ENCODE data around the gene SRGAP1. TPM values are rescaled to one million over a fixed set of nuclear protein-coding genes. Genes with fewer than 3 reads are reported as not detected.

SRGAP1 gene
- polyA plus RNA-seq, 1 donor (not counting 4 experiments of a cell fraction or from before 2014, with no cell fraction given): 4.5 TPM

DNA sequence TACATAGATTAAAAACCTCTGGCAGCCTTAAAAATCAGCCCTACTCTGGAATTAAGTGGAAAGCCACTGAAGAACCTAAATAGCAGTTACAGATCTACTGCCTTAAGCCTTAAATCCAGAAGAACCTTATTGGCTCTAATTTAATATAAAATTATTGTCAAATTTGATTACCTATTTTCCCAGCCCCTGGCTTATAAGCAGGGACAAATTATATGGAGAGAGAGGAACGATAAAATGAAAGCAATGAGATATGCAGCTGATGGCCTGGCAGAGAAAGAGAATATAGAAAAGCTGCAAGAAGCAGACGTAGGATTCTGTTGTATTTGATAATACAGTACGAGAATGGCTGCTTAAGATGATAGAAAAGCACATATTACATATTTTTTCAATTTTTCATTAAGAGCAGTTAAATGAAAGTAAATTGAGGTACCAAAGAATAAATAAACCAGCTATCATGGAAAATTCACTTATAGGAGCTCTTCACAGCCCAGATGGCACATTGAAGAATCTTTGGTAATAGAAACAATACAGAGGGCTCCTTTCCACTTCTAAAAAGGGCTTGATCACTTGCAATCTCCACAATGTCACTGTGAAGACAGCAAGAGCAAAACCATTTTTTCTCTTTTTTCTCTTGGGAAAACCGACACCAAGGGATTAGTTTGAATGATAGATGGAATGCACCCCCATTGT is 248.2 kb downstream of the SRGAP1 start:
- H3K79me2 ChIP-seq (ENCODE audit: control insufficient read depth, insufficient read depth, low read length): no peaks in the 10 kb centered on the region
- H3K27ac ChIP-seq (ENCODE audit: control insufficient read depth, insufficient read depth, low read length): no peak overlapping the region
- peaks cover 23% of the 10 kb centered on the region for H3K4me1 ChIP-seq (ENCODE audit: control insufficient read depth, extremely low read depth, insufficient read depth, low read length)
- peaks cover 3 to 12% of the 10 kb centered on the region in 2 experiments for H3K36me3 ChIP-seq (ENCODE audit: control insufficient read depth in 2 of 2, extremely low read depth in 1 of 2, insufficient read depth in 2 of 2, low read length in 2 of 2)
- DNase-seq (ENCODE audit: low read depth, low spot score) (no peak), FAIRE-seq (no peak)
- H3K4me3 ChIP-seq (ENCODE audit: control insufficient read depth in 2 of 3, extremely low read depth in 1 of 3, insufficient read depth in 2 of 3, low read depth in 1 of 3, low read length in 3 of 3): no peak overlapping the region
- no peaks in the 10 kb centered on the region for H4K20me1 ChIP-seq (ENCODE audit: control insufficient read depth, extremely low read depth, insufficient read depth, low read length)
- no peak overlapping the region for H3K9ac ChIP-seq (ENCODE audit: control insufficient read depth, extremely low read depth, insufficient read depth, low read length)
- H3K27me3 ChIP-seq (ENCODE audit: control insufficient read depth, extremely low read depth, insufficient read depth, low read length): no peaks in the 10 kb centered on the region
- no peaks in the 10 kb centered on the region for H3K9me3 ChIP-seq (ENCODE audit: control insufficient read depth, low read depth, low read length)
- no peaks in the 10 kb centered on the region for H3K9me1 ChIP-seq (ENCODE audit: control insufficient read depth, extremely low read depth, insufficient read depth, low read length)
- dilution Hi-C loops (cut with MboI; ENCODE audit: extremely low pct_ligation_motif_present, low sequenced_read_pairs): no loop called here
- TF ChIP-seq CTCF (optimal IDR thresholded peaks at IDR 0.05 in 1 of 3, IDR thresholded peaks at IDR 0.05 in 1 of 3, conservative IDR thresholded peaks at IDR 0.05 in 1 of 3; ENCODE audit: extremely low read depth in 1 of 3, insufficient read depth in 2 of 3, low read length in 3 of 3): no peak
- no peak for TF ChIP-seq EZH2 (IDR thresholded peaks at IDR 0.05; ENCODE audit: low read length)
- H2AFZ ChIP-seq (ENCODE audit: control insufficient read depth, low read length): no peak overlapping the region
- H3K4me2 ChIP-seq (ENCODE audit: control insufficient read depth, extremely low read depth, insufficient read depth, low read depth, low read length): no peak overlapping the region

DNA sequence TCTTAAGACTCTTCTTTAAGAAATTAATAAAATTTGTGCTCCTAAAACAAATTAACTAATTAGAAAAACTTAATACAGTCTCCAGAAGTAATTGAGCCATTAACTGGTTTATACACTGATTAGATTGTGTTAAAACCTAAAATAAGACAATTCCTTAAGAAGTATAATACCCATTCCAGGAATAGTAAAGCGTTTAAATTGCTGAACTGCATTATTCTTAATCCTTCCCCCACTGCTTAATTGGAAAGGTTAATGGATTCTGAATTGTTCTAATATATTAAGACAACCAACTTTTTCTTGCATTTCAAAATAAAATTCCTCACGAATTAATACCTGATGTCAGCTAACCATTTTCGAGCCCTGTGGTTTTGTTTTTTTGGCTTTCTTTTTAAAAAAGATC is 249.2 kb downstream of the SRGAP1 start:
- no peak overlapping the region for H3K9ac ChIP-seq (ENCODE audit: control insufficient read depth, extremely low read depth, insufficient read depth, low read length)
- no peak for FAIRE-seq
- no peaks in the 10 kb centered on the region for H3K27me3 ChIP-seq (ENCODE audit: control insufficient read depth, extremely low read depth, insufficient read depth, low read length)
- H3K4me2 ChIP-seq (ENCODE audit: control insufficient read depth, extremely low read depth, insufficient read depth, low read depth, low read length): no peak overlapping the region
- no peaks in the 10 kb centered on the region for H4K20me1 ChIP-seq (ENCODE audit: control insufficient read depth, extremely low read depth, insufficient read depth, low read length)
- no peak for DNase-seq (ENCODE audit: low read depth, low spot score)
- H3K27ac ChIP-seq (ENCODE audit: control insufficient read depth, insufficient read depth, low read length): no peak overlapping the region
- no peaks in the 10 kb centered on the region for H3K79me2 ChIP-seq (ENCODE audit: control insufficient read depth, insufficient read depth, low read length)
- H3K9me3 ChIP-seq (ENCODE audit: control insufficient read depth, low read depth, low read length): no peaks in the 10 kb centered on the region
- no peak overlapping the region for H2AFZ ChIP-seq (ENCODE audit: control insufficient read depth, low read length)
- H3K9me1 ChIP-seq (ENCODE audit: control insufficient read depth, extremely low read depth, insufficient read depth, low read length): no peaks in the 10 kb centered on the region
- no peak overlapping the region for H3K4me3 ChIP-seq (ENCODE audit: control insufficient read depth in 2 of 3, extremely low read depth in 1 of 3, insufficient read depth in 2 of 3, low read depth in 1 of 3, low read length in 3 of 3)
- peaks cover 12% of the 10 kb centered on the region for H3K4me1 ChIP-seq (ENCODE audit: control insufficient read depth, extremely low read depth, insufficient read depth, low read length)
- H3K36me3 ChIP-seq (ENCODE audit: control insufficient read depth in 2 of 2, extremely low read depth in 1 of 2, insufficient read depth in 2 of 2, low read length in 2 of 2): peaks cover 3 to 14% of the 10 kb centered on the region in 2 experiments
- TF ChIP-seq CTCF (optimal IDR thresholded peaks at IDR 0.05 in 1 of 3, IDR thresholded peaks at IDR 0.05 in 1 of 3, conservative IDR thresholded peaks at IDR 0.05 in 1 of 3; ENCODE audit: extremely low read depth in 1 of 3, insufficient read depth in 2 of 3, low read length in 3 of 3): no peak
- no peak for TF ChIP-seq EZH2 (IDR thresholded peaks at IDR 0.05; ENCODE audit: low read length)
- dilution Hi-C loops (cut with MboI; ENCODE audit: extremely low pct_ligation_motif_present, low sequenced_read_pairs): no loop called here
